Aorta (tissue), 5 donors: Measurements from ENCODE around the gene CLDND2. TPM values are rescaled to one million over a fixed set of nuclear protein-coding genes. Genes with fewer than 3 reads are reported as not detected.

Experiments used
- ATAC-seq: fragments of 200-7000 bp; cut with Tn5 transposase; one replicate; pipeline ENCODE4 v1.9.1; 2022; ENCODE audit warnings: moderate library complexity; ENCODE audit not compliant: low FRiP score
- DNase-seq, 2 donors: peaks; one replicate each; pipeline ENCODE4 v3.0.0-alpha.2; 2020
- H3K27ac ChIP-seq, 2 donors: one replicate each; pipeline ENCODE4 v1.5.1; 2013; ENCODE audit warnings: low read length in 2 of 2, mild to moderate bottlenecking in 2 of 2, moderate library complexity in 2 of 2, control low read depth in 1 of 2, inconsistent platforms in 1 of 2, low read depth in 1 of 2
- H3K27me3 ChIP-seq, 2 donors: one replicate each; pipeline ENCODE4 v1.6.1; 2013; ENCODE audit warnings: control low read depth in 1 of 2, low read length in 1 of 2, mild to moderate bottlenecking in 1 of 2, moderate library complexity in 1 of 2; ENCODE audit not compliant: insufficient read depth in 2 of 2, control insufficient read depth in 1 of 2
- H3K36me3 ChIP-seq, 2 donors: one replicate each; pipeline ENCODE4 v1.6.1; 2013; ENCODE audit warnings: control low read depth in 1 of 2, low read length in 1 of 2, mild to moderate bottlenecking in 1 of 2; ENCODE audit not compliant: insufficient read depth in 2 of 2, control insufficient read depth in 1 of 2
- H3K4me1 ChIP-seq, 2 donors: one replicate each; pipeline ENCODE4 v1.6.1; 2013; ENCODE audit warnings: low read length in 2 of 2, control low read depth in 1 of 2, mild to moderate bottlenecking in 1 of 2, moderate library complexity in 1 of 2; ENCODE audit not compliant: insufficient read depth in 2 of 2, control insufficient read depth in 1 of 2
- H3K4me3 ChIP-seq, 2 donors: one replicate each; pipeline ENCODE4 v1.5.1; 2013; ENCODE audit warnings: low read length in 2 of 2, control low read depth in 1 of 2, mild to moderate bottlenecking in 1 of 2
- H3K9me3 ChIP-seq: one replicate; pipeline ENCODE4 v1.6.1; 2013; ENCODE audit warnings: mild to moderate bottlenecking, low read length; ENCODE audit not compliant: control insufficient read depth
- WGBS, 2 donors: extraction: QIAGEN DNeasy Blood & Tissue Kit; methylation state at CpG; one replicate each; pipeline ENCODE4 v1.1.7; 2013; 5-methylcytosine and 5-hydroxymethylcytosine counted together
- intact Hi-C, 2 donors: fragments of 100-400 bp; cut with DNase I; formaldehyde crosslinking; loops; one replicate each; pipeline versions ENCODE4 v1.14.2 to v1.15.0; 2022
- polyA plus RNA-seq, 2 donors: library from polyadenylated mRNA; stranded (reverse); fragments of 200-250 nt; gene quantifications; one replicate each; pipeline ENCODE4 v1.2.3, GENCODE V29; 2013
- total RNA-seq, 2 donors: library from RNA; stranded (reverse); fragmentation: NEBNext Ultra II Directional; extraction: Animal tissue kit (Norgen Biotek cat#: 25700); gene quantifications; one replicate each; pipeline ENCODE4 v1.2.1, GENCODE V29; 2021
- donor health status: healthy with polysubstance abuse.
- donor health status: Bipolar disorder and iron deficiency.
- donor health status: DM: no; HTN: no; CAD: no.
- donor health status: DM: no; HTN: no; CAD: no.
- donor health status: DM: yes; HTN: yes; CAD: no.

Gene CLDND2
- total and polyA plus RNA-seq, 4 donors = 0.87 to 3.5 (median 2.0) TPM; not detected in 1

- no peaks in the 10 kb centered on the region for H3K27me3 ChIP-seq
- ATAC-seq (no peak), DNase-seq (no peak)
- H3K9me3 ChIP-seq = peaks cover 4% of the 10 kb centered on the region
- H3K4me3 ChIP-seq = no peak overlapping the region
- intact Hi-C loops = loop anchor here in 1 of 2 donors (10.0 kb wide), 2 partner anchors 243 to 353 kb away; partner anchors contain the start of gene ZNF175
- 72 to 85% methylated on average over 6 of the region's 6 CpGs for WGBS, 2 donors
- H3K27ac ChIP-seq = no peak overlapping the region
- no peaks in the 10 kb centered on the region for H3K4me1 ChIP-seq
- no peaks in the 10 kb centered on the region for H3K36me3 ChIP-seq
Observed at GRCh38 chr19:51331716-51332115, 37.1 kb downstream of the CLDND2 start.

GRCh38 chr19:51331193-51331592, 37.6 kb downstream of the CLDND2 start:
- H3K4me1 ChIP-seq = no peaks in the 10 kb centered on the region
- peaks cover 4% of the 10 kb centered on the region for H3K9me3 ChIP-seq
- ATAC-seq = no peak
- WGBS, 2 donors = 79 to 80% methylated on average over 3 of the region's 3 CpGs
- no peaks in the 10 kb centered on the region for H3K27me3 ChIP-seq
- H3K36me3 ChIP-seq = no peaks in the 10 kb centered on the region
- H3K27ac ChIP-seq = no peak overlapping the region
- DNase-seq = peak in 1 of 2 donors; percentile 14
- no peak overlapping the region for H3K4me3 ChIP-seq
- intact Hi-C loops = loop anchor here in 1 of 2 donors (10.0 kb wide), 2 partner anchors 244 to 354 kb away; partner anchors contain the start of gene ZNF175

GRCh38 chr19:51330366-51330765, 38.4 kb downstream of the CLDND2 start:
- no peak for DNase-seq
- WGBS, 2 donors = 96% methylated on average over 4 of the region's 4 CpGs
- Histone ChIP-seq H3K9me3 (peaks cover 4% of the 10 kb centered on the region), H3K4me1 (no peaks in the 10 kb centered on the region), H3K27me3 (no peaks in the 10 kb centered on the region), H3K4me3 (no peak overlapping the region), H3K27ac (no peak overlapping the region), H3K36me3 (no peaks in the 10 kb centered on the region)
- ATAC-seq = no peak
- intact Hi-C loops = loop anchor here in 1 of 2 donors (10.0 kb wide), 2 partner anchors 244 to 354 kb away; partner anchors contain the start of gene ZNF175

- Histone ChIP-seq H3K9me3 (peaks cover 4% of the 10 kb centered on the region), H3K4me3 (no peak overlapping the region), H3K4me1 (no peaks in the 10 kb centered on the region), H3K27ac (no peak overlapping the region), H3K36me3 (no peaks in the 10 kb centered on the region), H3K27me3 (no peaks in the 10 kb centered on the region)
- DNase-seq = peak in 1 of 2 donors; percentile 61
- 89 to 94% methylated on average over 5 of the region's 5 CpGs for WGBS, 2 donors
- intact Hi-C loops = no loop called here
- no peak for ATAC-seq
Observed at GRCh38 chr19:51329411-51329810, 39.4 kb downstream of the CLDND2 start.

- intact Hi-C loops = no loop called here
- Histone ChIP-seq H3K27me3 (no peaks in the 10 kb centered on the region), H3K9me3 (peaks cover 4% of the 10 kb centered on the region), H3K4me1 (no peaks in the 10 kb centered on the region), H3K27ac (no peak overlapping the region), H3K4me3 (no peak overlapping the region), H3K36me3 (no peaks in the 10 kb centered on the region)
- ATAC-seq (peak; percentile 69), DNase-seq (peak; percentile 74 to 85)
- WGBS, 2 donors = 3% methylated on average over 73 to 75 of the region's 75 CpGs
Observed at GRCh38 chr19:51327066-51328001, 41.5 kb downstream of the CLDND2 start.

- intact Hi-C loops = no loop called here
- Histone ChIP-seq H3K27me3 (no peaks in the 10 kb centered on the region), H3K4me3 (no peak overlapping the region), H3K27ac (no peak overlapping the region), H3K4me1 (no peaks in the 10 kb centered on the region), H3K36me3 (no peaks in the 10 kb centered on the region), H3K9me3 (peaks cover 4% of the 10 kb centered on the region)
- peak in 1 of 2 donors; percentile 71 for DNase-seq
- WGBS, 2 donors = 13 to 14% methylated on average over 35 to 36 of the region's 36 CpGs
- no peak for ATAC-seq
Observed at GRCh38 chr19:51326216-51327065, 42.4 kb downstream of the CLDND2 start.

GRCh38 chr19:51325161-51325976, 43.4 kb downstream of the CLDND2 start:
- DNase-seq = no peak
- no peaks in the 10 kb centered on the region for H3K36me3 ChIP-seq
- intact Hi-C loops = no loop called here
- no peak for ATAC-seq
- H3K9me3 ChIP-seq = no peaks in the 10 kb centered on the region
- no peaks in the 10 kb centered on the region for H3K27me3 ChIP-seq
- H3K4me3 ChIP-seq = no peak overlapping the region
- H3K27ac ChIP-seq = no peak overlapping the region
- WGBS, 2 donors = 68 to 70% methylated on average over 26 of the region's 26 CpGs
- no peaks in the 10 kb centered on the region for H3K4me1 ChIP-seq

- Histone ChIP-seq H3K4me1 (no peaks in the 10 kb centered on the region), H3K9me3 (no peaks in the 10 kb centered on the region), H3K27me3 (no peaks in the 10 kb centered on the region), H3K27ac (no peak overlapping the region), H3K4me3 (no peak overlapping the region), H3K36me3 (no peaks in the 10 kb centered on the region)
- WGBS, 2 donors = 34 to 37% methylated on average over 6 of the region's 6 CpGs
- ATAC-seq (no peak), DNase-seq (no peak)
- intact Hi-C loops = no loop called here
Observed at GRCh38 chr19:51324167-51324481, 44.7 kb downstream of the CLDND2 start.
